ENCODE data around the gene ELMOD2.
"Not testable (repeated sequence)": the region's sequence is repeated elsewhere in the genome, so short reads cannot be mapped to it uniquely, and the experiment has no call there.

Gene ELMOD2

GRCh38 chr4:140504261-140504660 is 19.7 kb upstream of the ELMOD2 start:
- TF ChIP-seq, protein P1, sequence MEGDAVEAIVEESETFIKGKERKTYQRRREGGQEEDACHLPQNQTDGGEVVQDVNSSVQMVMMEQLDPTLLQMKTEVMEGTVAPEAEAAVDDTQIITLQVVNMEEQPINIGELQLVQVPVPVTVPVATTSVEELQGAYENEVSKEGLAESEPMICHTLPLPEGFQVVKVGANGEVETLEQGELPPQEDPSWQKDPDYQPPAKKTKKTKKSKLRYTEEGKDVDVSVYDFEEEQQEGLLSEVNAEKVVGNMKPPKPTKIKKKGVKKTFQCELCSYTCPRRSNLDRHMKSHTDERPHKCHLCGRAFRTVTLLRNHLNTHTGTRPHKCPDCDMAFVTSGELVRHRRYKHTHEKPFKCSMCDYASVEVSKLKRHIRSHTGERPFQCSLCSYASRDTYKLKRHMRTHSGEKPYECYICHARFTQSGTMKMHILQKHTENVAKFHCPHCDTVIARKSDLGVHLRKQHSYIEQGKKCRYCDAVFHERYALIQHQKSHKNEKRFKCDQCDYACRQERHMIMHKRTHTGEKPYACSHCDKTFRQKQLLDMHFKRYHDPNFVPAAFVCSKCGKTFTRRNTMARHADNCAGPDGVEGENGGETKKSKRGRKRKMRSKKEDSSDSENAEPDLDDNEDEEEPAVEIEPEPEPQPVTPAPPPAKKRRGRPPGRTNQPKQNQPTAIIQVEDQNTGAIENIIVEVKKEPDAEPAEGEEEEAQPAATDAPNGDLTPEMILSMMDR (conservative IDR thresholded peaks at IDR 0.05; ENCODE audit: low read length), result no peak
- no peak for DNase-seq (ENCODE audit: low read depth)
- no peak overlapping the region for H3K4me3 ChIP-seq (ENCODE audit: low read length)

- DNase-seq (ENCODE audit: low read depth); H3K4me3 ChIP-seq (ENCODE audit: low read length): not testable (repeated sequence)
These were observed 10.2 kb upstream of the ELMOD2 start for GRCh38 chr4:140513765-140514164.

DNA sequence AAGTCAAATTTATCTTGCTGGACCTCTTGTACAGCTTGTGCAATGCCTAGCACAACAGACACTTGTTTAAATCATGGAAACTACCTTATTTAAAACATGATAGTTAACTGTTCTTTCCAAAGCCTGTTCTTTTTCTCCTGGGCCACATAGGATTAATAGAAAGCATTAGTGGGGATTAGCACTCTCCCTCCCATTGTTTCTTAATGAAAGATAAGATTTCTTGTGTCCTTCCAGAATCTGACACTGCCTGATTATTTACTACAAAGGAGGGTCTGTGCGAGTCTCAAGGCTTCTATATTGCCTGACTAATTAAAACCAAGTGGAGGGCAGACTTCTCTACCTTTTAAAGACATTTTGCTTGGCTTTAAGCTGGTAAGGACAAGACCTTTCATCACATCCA is 8.5 kb upstream of the ELMOD2 start:
- no peak overlapping the region for H3K4me3 ChIP-seq (ENCODE audit: low read length)
- TF ChIP-seq, protein P1 (conservative IDR thresholded peaks at IDR 0.05; ENCODE audit: low read length), result no peak
- no peak for DNase-seq (ENCODE audit: low read depth)

- TF ChIP-seq, protein P1 (conservative IDR thresholded peaks at IDR 0.05; ENCODE audit: low read length), result no peak
- peak overlapping the region; percentile 82 for H3K4me3 ChIP-seq (ENCODE audit: low read length)
- no peak for DNase-seq (ENCODE audit: low read depth)
These were observed 555 bp upstream of the ELMOD2 start for GRCh38 chr4:140523370-140523856.

GRCh38 chr4:140529434-140529833 is 5.5 kb downstream of the ELMOD2 start:
- no peak for DNase-seq (ENCODE audit: low read depth)
- H3K4me3 ChIP-seq (ENCODE audit: low read length), result no peak overlapping the region
- TF ChIP-seq, protein P1 (conservative IDR thresholded peaks at IDR 0.05; ENCODE audit: low read length), result no peak

DNA sequence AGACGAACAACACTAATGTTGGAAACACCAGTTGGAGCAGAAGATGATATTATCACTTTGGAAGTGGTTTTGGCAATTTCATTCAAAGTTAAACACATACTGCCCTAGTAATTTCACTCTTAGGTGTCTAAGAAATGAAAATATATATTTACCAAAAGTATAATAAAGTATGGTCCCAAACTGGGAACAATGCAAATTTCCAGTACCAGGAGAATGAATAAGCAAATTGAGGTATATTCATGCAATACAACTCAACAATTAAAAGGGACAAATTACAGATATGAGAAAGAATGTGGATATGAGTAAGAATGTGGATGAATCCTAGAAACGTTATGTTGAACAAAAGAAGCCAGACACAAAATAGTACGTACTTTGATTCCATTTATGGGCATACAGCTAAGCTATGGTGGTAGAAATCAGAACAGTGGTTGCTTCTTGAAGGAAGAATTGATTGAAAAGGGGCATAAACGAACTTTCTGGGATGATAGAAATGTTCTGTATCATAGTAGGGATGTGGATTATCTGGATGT is 10.0 kb downstream of the ELMOD2 start:
- peak; percentile 43 for DNase-seq (ENCODE audit: low read depth)
- no peak overlapping the region for H3K4me3 ChIP-seq (ENCODE audit: low read length)
- TF ChIP-seq, protein P1 (conservative IDR thresholded peaks at IDR 0.05; ENCODE audit: low read length), result no peak

DNA sequence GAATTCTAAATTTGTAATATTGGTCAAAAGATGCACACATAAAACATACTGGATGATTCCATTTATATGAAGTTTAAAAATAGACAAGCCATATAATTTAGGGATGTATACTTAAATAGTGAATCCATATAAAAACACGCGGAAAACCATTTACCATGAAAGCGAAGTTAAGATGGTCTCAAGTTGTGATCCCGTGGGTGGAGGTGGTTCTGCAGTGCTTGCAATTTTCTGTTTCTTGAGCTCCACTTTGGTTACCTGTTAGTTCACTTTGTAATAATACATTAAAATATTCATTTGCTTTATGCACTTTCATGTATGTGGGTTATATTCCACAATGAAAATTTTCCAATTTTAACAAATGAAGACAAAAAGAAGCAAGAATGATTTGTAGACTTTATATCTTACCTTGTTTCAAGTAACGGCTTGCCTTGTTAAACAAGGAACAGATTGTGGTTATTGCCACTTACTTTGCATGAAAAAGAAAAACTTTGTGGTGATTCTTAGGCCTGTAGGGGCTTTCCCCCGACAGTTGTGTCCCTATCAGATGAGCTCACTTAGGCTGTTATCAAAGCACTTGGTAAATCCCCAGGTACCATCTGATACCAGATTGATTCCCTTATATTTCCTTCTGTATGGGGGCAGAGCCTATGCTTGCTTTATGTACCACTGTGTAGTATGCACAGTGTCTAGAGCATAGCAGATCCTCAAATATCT is 32.6 kb downstream of the ELMOD2 start:
- no peak overlapping the region for H3K4me3 ChIP-seq (ENCODE audit: low read length)
- no peak for DNase-seq (ENCODE audit: low read depth)
- TF ChIP-seq, protein P1 (conservative IDR thresholded peaks at IDR 0.05; ENCODE audit: low read length), result no peak

Measured in AG10803 (cell line).